ENCODE measurements around the gene PPP3CA.

The PPP3CA gene

DNA sequence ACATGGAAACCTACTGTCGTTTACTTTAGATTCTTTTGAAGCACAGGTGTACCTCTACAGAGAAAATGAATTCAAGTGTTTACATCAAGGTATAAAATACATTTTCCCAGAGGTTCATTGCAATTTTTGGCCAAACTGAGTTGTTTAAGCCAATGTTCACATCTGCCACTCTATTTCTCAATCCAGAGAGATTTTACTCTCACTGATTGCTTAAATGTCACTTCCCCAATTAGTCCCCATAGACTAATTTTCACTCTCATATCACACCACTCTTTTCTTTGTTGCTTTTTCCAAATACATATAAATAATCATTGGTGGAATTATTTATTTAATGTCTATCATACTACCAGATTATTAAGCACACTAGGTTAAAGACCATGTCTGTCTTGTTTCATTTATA, 271.8 kb downstream of the PPP3CA start:
- TF ChIP-seq, protein P1, sequence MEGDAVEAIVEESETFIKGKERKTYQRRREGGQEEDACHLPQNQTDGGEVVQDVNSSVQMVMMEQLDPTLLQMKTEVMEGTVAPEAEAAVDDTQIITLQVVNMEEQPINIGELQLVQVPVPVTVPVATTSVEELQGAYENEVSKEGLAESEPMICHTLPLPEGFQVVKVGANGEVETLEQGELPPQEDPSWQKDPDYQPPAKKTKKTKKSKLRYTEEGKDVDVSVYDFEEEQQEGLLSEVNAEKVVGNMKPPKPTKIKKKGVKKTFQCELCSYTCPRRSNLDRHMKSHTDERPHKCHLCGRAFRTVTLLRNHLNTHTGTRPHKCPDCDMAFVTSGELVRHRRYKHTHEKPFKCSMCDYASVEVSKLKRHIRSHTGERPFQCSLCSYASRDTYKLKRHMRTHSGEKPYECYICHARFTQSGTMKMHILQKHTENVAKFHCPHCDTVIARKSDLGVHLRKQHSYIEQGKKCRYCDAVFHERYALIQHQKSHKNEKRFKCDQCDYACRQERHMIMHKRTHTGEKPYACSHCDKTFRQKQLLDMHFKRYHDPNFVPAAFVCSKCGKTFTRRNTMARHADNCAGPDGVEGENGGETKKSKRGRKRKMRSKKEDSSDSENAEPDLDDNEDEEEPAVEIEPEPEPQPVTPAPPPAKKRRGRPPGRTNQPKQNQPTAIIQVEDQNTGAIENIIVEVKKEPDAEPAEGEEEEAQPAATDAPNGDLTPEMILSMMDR (conservative IDR thresholded peaks at IDR 0.05) = no peak
- H3K27ac ChIP-seq = no peak overlapping the region

- no peak overlapping the region for H3K27ac ChIP-seq
- TF ChIP-seq, protein P1 (conservative IDR thresholded peaks at IDR 0.05) = no peak
Measured at GRCh38 chr4:101074326-101074725, 273.0 kb downstream of the PPP3CA start.

DNA sequence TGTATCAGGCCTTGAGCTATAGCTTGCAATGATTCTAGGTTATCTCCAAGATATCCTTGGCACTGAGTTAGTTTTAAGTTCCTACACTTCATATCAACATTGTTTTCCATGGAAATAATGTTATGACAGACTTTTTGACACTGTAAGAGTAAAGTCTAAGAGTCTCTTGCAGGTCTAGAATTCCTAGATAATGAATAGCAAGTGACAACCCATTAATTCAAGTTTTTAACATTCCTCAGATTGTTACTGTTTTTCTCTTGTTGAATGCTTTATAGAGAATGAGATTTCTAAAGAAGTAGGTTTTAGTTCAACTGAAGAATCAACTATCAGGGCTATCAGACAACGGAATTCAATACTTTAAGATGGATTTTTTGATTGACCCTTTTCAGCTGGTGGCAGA, 276.1 kb downstream of the PPP3CA start:
- TF ChIP-seq, protein P1 (conservative IDR thresholded peaks at IDR 0.05) = no peak

GRCh38 chr4:101068115-101068514, 279.2 kb downstream of the PPP3CA start:
- no peak overlapping the region for H3K27ac ChIP-seq
- TF ChIP-seq, protein P1 (conservative IDR thresholded peaks at IDR 0.05) = no peak

More for the DNA sequence above, 276.1 kb downstream of the PPP3CA start:
- no peak overlapping the region for H3K27ac ChIP-seq

GRCh38 chr4:101067383-101067782, 279.9 kb downstream of the PPP3CA start:
- TF ChIP-seq, protein P1 (conservative IDR thresholded peaks at IDR 0.05) = no peak

GRCh38 chr4:101066626-101067170, 280.6 kb downstream of the PPP3CA start:
- TF ChIP-seq, protein P1 (conservative IDR thresholded peaks at IDR 0.05) = no peak
- H3K27ac ChIP-seq = peak overlapping the region; percentile 46

More at GRCh38 chr4:101067383-101067782, 279.9 kb downstream of the PPP3CA start:
- no peak overlapping the region; the same call in 1 of the 2 replicates for H3K27ac ChIP-seq

- TF ChIP-seq, protein P1 (conservative IDR thresholded peaks at IDR 0.05) = no peak
- H3K27ac ChIP-seq = peak overlapping the region; percentile 46
Measured at GRCh38 chr4:101065935-101066485, 281.3 kb downstream of the PPP3CA start.
